ENCODE data around the gene TEX55.
"Not testable (repeated sequence)": the region's sequence is repeated elsewhere in the genome, so short reads cannot be mapped to it uniquely, and the experiment has no call there.

Gene TEX55

DNA sequence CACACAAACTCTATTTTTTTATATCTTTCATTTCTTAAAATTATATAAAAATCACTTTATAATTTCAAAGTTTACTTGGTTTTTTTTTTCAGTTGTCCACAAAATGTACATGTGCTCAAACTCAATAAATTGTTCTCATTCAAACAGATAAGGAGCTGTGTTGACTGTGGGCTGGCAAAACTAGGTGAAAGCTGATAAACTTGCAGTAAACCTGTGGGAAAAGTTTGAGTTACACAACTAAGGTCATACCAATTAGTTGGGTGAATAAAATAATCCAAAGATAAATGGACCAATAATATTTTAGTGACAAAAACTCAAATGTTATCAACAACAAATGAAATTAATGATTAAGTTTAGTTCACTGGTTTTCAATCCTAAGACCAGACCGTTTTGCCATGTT is 14.8 kb downstream of the TEX55 start:
- DNase-seq (ENCODE audit: low read depth) = no peak

DNA sequence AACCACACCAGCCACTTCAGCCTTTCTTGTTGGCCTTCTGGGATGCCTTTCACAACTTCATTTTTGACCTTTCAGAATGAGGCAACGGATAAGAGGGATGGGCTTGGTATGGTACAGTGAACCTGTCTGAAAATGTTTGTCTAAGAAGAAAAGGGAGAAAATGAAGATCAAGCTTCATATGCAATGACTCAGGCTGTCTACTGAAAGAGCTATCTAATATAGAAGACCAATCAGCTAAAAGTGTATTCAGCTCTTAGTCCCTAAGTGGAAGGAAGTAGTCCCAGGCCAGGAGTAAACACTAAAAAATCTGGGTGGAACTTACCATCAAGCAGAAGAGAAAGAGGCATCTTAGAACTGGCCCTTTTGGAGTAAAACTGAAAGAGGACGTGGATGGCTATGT is 15.3 kb downstream of the TEX55 start:
- no peak for DNase-seq (ENCODE audit: low read depth)

- DNase-seq (ENCODE audit: low read depth) = not testable (repeated sequence)
Observed at GRCh38 chr3:119164745-119165144, 18.8 kb downstream of the TEX55 start.

DNA sequence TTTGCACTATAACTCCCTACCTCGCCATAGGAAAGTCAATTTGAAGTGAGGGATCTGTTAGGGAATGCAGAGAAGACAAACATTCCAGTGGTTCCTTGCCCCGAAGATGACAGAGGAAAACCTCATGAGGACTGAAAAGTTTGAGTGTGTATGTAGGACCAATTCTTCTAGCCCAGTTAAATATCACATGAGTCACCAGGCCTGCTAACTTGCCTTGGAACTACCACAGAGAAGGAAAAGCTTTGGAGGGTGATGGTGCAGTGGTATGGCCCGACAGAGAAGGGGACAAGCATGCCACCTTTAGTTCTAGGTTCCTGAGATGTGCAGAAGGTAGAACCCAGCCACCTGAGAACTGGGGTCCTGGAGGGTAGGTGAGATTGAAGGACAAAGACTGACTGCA is 24.9 kb downstream of the TEX55 start:
- DNase-seq (ENCODE audit: low read depth) = peak; percentile 40

DNA sequence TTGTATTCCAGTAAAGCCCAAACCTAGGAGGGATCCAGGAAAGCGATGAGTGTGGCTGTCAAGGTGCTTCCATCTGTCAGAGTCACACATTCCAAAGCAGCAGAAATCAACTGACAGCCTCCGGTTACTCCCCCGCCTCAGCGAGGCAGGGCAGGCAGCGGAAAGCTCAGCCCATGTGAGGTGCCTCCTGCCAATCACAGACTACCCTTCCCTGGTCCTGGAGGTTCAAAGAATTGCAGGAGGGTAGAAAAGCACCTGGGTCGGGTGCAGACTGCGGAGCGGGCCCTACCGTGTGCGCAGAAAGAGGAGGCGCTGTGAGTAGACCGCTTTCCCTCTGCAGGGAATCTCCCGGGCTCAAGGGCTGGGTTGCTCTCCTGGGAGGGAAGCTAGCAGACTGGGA is 27.4 kb downstream of the TEX55 start, which contains the start of gene UPK1B:
UPK1B (plus strand) TSS at position 274 of the 400 bp plus-strand sequence. CDS start 13,144 bp downstream, outside the sequence.
- DNase-seq (ENCODE audit: low read depth) = no peak

GRCh38 chr3:119175872-119176756 is 30.1 kb downstream of the TEX55 start:
- DNase-seq (ENCODE audit: low read depth) = no peak

DNA sequence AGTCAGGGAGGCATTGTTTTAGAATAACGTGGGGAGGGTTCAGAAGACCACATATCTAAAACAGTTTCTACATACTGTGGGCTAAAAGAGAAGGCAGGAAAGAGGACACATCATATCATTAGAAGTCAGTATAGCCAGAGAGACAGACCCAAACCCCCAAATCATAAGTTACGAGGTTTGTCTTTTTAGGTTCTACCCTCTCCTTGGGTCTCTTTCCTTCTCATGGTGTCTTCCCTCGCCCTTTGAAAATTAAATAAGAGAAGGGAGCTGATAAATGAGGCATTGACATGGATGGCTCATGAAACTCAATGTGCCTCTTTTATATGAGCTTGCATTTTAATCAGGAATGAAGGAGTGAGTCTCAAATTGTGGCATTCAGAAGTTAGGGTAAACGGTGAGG is 30.8 kb downstream of the TEX55 start:
- no peak for DNase-seq (ENCODE audit: low read depth)

DNA sequence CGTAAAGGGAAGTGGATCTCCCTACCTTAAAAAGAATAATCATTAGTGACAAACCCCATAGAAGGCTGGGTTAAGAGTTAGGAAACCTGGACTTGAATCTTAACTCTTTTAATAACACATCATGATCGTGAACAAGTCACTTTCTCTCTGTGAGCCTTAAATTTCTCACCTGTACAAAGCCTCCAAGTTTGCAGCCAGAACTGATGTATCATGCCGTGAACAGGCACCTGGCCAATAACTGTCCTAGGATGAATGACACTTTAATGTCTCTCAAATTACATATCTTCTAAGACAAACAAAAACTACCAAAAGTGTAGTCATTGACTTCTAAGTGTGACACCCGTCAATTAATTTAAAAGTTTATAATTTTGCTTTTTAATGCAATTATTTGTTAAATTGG is 31.4 kb downstream of the TEX55 start:
- no peak for DNase-seq (ENCODE audit: low read depth)

- DNase-seq (ENCODE audit: low read depth) = peak; percentile 52
Observed at GRCh38 chr3:119181765-119182164, 35.8 kb downstream of the TEX55 start.

GRCh38 chr3:119184111-119184510 is 38.1 kb downstream of the TEX55 start:
- DNase-seq (ENCODE audit: low read depth) = no peak

DNA sequence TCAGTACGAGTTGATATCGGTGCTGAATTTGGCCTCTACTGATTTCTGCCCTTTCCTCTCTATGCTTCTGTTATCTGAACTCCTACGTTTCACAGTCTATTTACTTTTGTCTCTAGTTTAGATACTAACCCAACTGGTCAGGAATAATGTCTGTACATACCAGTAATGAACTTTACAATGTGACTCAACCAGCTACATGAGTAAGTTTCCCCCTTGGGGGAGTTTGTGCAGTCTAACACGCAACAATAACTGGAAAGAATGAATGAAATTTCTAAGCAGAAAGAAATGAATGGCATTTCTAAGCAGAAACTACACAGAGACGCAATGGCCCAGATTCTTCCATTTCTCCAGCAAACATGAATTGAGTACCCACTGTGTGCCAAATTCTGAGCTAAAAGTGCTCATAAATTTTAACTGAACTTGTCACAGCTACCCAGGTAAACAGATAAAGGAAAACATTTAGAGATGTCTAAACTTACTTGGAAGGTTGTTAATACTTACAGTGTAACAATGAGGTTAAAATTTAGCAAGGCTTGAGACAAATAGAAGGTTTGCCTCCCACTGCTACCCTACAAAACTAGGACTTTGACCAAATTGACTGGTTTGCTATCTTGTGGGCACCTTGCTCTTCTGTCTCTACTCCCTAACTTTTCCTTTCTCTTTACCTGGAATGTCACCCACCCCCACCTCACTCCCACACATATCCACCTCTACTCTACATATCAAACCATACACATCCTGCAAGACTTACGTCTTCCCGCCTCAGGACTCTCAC is 39.0 kb downstream of the TEX55 start:
- peak; percentile 95 for DNase-seq (ENCODE audit: low read depth)

- no peak for DNase-seq (ENCODE audit: low read depth)
Observed at GRCh38 chr3:119187266-119187665, 41.3 kb downstream of the TEX55 start.

DNA sequence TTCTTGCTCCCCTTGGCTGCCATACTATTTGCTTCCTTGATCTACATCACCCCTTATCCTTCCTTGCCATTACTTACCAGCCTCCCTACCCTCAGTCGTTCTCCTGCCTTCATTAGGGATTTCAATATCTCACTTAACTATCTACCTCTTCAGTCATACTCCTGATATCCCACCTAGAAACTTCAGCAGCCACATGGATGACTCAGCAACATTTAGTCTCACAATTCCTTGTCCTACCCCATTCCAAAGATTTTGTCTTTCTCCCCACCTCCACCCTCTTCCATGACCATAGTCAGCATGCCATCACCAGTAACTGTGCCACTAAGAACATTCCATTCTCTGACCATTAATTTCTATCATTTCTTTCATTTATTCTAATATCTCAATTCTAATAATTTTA is 45.8 kb downstream of the TEX55 start:
- peak; percentile 12 for DNase-seq (ENCODE audit: low read depth)

GRCh38 chr3:119194237-119195150 is 48.5 kb downstream of the TEX55 start:
- DNase-seq (ENCODE audit: low read depth) = peak; percentile 73

GRCh38 chr3:119195151-119195476 is 49.1 kb downstream of the TEX55 start:
- DNase-seq (ENCODE audit: low read depth) = no peak

GRCh38 chr3:119195911-119196310 is 49.9 kb downstream of the TEX55 start:
- peak; percentile 60 for DNase-seq (ENCODE audit: low read depth)

Measured in EH (cell line).